Naive thymus-derived CD8-positive, alpha-beta T cell (primary cell): ENCODE results near the gene FHL5. TPM values are rescaled to one million over a fixed set of nuclear protein-coding genes. Genes with fewer than 3 reads are reported as not detected.
"Not testable (repeated sequence)": the region's sequence is repeated elsewhere in the genome, so short reads cannot be mapped to it uniquely, and the experiment has no call there.

Source experiments
- ATAC-seq, 2 donors: fragments of 150-1000 bp; cut with Tn5 transposase in 1 of 2; sonication (Bioruptor Pico), chemical (Tn5 transposase) in 1 of 2; 1 replicate in 1 of 2; 2 replicates in 1 of 2; pipeline ENCODE4 v1.10.0; 2021; ENCODE audit warnings: mild to moderate bottlenecking in 2 of 2, moderate library complexity in 2 of 2
- POLR2A ChIA-PET: fragments of 350-600 bp; sonication (Branson Sonifier 250); formaldehyde crosslinking; loops from one replicate; lab custom pipeline; 2021; ENCODE audit warnings: antibody characterized with exemption; lab: Charles Lee
- DNase-seq, 10 donors: peaks; one replicate each; pipeline versions ENCODE4 v3.0.0 to v3.0.0-alpha.2; 2020 to 2022
- H3K27ac Mint-ChIP-seq, 10 donors: one replicate each; pipeline ENCODE4 v1.8.0; 2020 to 2022; ENCODE audit warnings: mild to moderate bottlenecking in 10 of 10, mixed read lengths in 10 of 10, moderate library complexity in 4 of 10, inconsistent platforms in 1 of 10
- H3K27me3 Mint-ChIP-seq, 5 donors: one replicate each; pipeline ENCODE4 v1.8.0; 2021 to 2022; ENCODE audit warnings: mixed read lengths in 5 of 5
- H3K36me3 Mint-ChIP-seq, 3 donors: one replicate each; pipeline ENCODE4 v1.8.0; 2020 to 2022; ENCODE audit warnings: mixed read lengths in 3 of 3, mild to moderate bottlenecking in 2 of 3, inconsistent platforms in 1 of 3
- H3K4me1 Mint-ChIP-seq, 4 donors: one replicate each; pipeline ENCODE4 v1.8.0; 2021 to 2022; ENCODE audit warnings: mixed read lengths in 4 of 4
- H3K4me3 Mint-ChIP-seq, 10 donors: one replicate each; pipeline ENCODE4 v1.8.0; 2020 to 2022; ENCODE audit warnings: mild to moderate bottlenecking in 10 of 10, mixed read lengths in 10 of 10, moderate library complexity in 6 of 10, inconsistent platforms in 1 of 10
- H3K9me3 Mint-ChIP-seq, 9 donors: one replicate each; pipeline ENCODE4 v1.8.0; 2020 to 2022; ENCODE audit warnings: mixed read lengths in 9 of 9, mild to moderate bottlenecking in 3 of 9, inconsistent platforms in 1 of 9, moderate library complexity in 1 of 9
- polyA plus RNA-seq, 3 donors: library from polyadenylated mRNA; unstranded; fragments of 300-500 nt; fragmentation: Illumina TruSeq; gene quantifications; one replicate each; pipeline ENCODE4 v1.2.3, GENCODE V29; 2021
- total RNA-seq, 8 experiments: library from RNA in 2 of 8; stranded (reverse) in 2 of 8; gene quantifications; one replicate each; pipeline ENCODE4 v1.2.3 and lab custom pipeline; 2021 to 2026

Gene FHL5
- total and polyA plus RNA-seq, 5 experiments from 2014 or later, result not detected

DNA sequence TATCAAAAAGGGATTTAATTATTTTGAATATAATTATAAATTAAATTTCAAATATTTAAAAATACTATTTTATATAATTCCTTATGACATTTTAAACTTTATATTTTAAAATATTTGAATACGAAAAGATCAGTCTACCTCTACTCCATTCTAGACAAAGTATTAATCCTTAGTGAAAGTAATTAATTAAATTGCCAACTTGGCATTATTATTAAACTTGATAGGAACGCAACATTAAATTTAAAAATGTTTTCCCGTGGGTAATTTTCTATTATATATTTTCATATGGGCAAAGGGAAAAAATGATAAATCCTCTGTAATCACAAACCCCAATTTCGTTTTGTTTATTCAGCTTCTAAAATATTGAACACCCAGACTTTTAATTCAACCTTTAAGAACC is 8.4 kb upstream of the FHL5 start:
- Mint-ChIP-seq H3K4me1 (peaks cover 0 to 4% (median 0%) of the 10 kb centered on the region in 4 donors), H3K4me3 (no peak overlapping the region), H3K9me3 (no peaks in the 10 kb centered on the region), H3K27me3 (peaks cover 0 to 4% (median 0%) of the 10 kb centered on the region in 5 donors), H3K27ac (no peak overlapping the region), H3K36me3 (peaks cover 28 to 63% (median 38%) of the 10 kb centered on the region in 3 donors)
- POLR2A ChIA-PET, result no interaction called here
- ATAC-seq, result no peak
- no peak for DNase-seq

GRCh38 chr6:96559740-96560139 is 3.2 kb upstream of the FHL5 start:
- H3K9me3 Mint-ChIP-seq, ATAC-seq, H3K27ac Mint-ChIP-seq, H3K4me1 Mint-ChIP-seq, H3K4me3 Mint-ChIP-seq, DNase-seq, POLR2A ChIA-PET: not testable (repeated sequence)
- peaks cover 0 to 11% (median 0%) of the 10 kb centered on the region in 5 donors for H3K27me3 Mint-ChIP-seq
- peaks cover 12 to 17% (median 13%) of the 10 kb centered on the region in 3 donors for H3K36me3 Mint-ChIP-seq

DNA sequence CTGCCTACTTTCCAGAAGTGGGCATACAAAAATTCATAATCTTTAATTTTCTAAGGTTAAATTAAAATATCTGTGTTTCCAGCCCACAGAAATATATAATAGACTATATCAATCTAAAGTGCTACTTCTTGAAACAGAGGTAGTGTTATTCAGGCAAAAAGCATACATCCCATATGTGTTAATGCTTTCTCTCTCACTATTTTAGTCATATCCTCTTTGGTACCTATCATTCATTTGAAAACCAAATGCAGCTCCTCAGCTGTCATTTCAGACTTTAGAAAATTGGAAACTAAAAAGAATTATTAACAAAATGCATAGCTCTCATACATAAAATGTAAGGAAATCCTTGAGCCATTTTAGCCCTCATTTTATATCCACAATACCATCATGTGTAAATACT is 925 bp downstream of the FHL5 start:
- Mint-ChIP-seq H3K27me3 (peaks cover 0 to 11% (median 7%) of the 10 kb centered on the region in 5 donors), H3K4me3 (no peak overlapping the region), H3K36me3 (peaks cover 0 to 6% (median 0%) of the 10 kb centered on the region in 3 donors), H3K27ac (no peak overlapping the region), H3K9me3 (peaks cover 0 to 6% (median 2%) of the 10 kb centered on the region in 9 donors), H3K4me1 (peaks cover 0 to 2% (median 0%) of the 10 kb centered on the region in 4 donors)
- no peak for DNase-seq
- ATAC-seq, result no peak
- POLR2A ChIA-PET, result no interaction called here

DNA sequence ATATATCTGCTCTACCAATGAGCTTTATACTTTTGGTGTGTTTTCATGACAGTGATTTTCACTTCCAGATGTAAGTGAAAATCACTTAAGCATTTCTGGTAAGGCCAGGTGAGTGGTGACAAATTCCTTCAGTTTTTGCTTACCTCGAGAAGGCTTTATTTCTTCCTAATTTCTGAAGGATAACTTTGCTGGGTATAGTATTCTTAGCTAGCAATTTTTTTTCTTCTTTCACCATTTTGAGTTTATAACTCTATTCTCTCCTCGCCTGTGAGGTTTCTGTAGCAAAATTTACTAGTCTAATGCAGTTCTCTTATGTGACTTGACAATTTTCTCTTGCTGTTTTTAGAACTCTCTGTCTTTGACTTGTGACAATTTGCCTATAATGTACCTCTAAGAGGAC is 7.1 kb downstream of the FHL5 start:
- no peak overlapping the region for H3K27ac Mint-ChIP-seq
- no peak for ATAC-seq
- no peak for DNase-seq
- H3K27me3 Mint-ChIP-seq, result peaks cover 1 to 30% (median 20%) of the 10 kb centered on the region in 5 donors
- POLR2A ChIA-PET, result no interaction called here
- H3K9me3 Mint-ChIP-seq, result peaks cover 2 to 44% (median 27%) of the 10 kb centered on the region in 9 donors
- H3K4me3 Mint-ChIP-seq, result no peak overlapping the region
- H3K4me1 Mint-ChIP-seq, result no peaks in the 10 kb centered on the region
- H3K36me3 Mint-ChIP-seq, result peaks cover 0 to 28% (median 5%) of the 10 kb centered on the region in 3 donors

GRCh38 chr6:96571551-96571950 is 8.6 kb downstream of the FHL5 start:
- Mint-ChIP-seq H3K27me3 (peaks cover 8 to 44% (median 26%) of the 10 kb centered on the region in 5 donors), H3K36me3 (peaks cover 0 to 28% (median 5%) of the 10 kb centered on the region in 3 donors), H3K27ac (no peak overlapping the region), H3K4me3 (no peak overlapping the region), H3K4me1 (peaks cover 0 to 2% (median 0%) of the 10 kb centered on the region in 4 donors), H3K9me3 (peaks cover 0 to 44% (median 27%) of the 10 kb centered on the region in 9 donors)
- no peak for DNase-seq
- ATAC-seq, result no peak
- POLR2A ChIA-PET, result no interaction called here

- Mint-ChIP-seq H3K36me3 (peaks cover 0 to 8% (median 1%) of the 10 kb centered on the region in 3 donors), H3K4me3 (no peak overlapping the region), H3K27ac (no peak overlapping the region), H3K4me1 (peaks cover 0 to 2% (median 0%) of the 10 kb centered on the region in 4 donors), H3K27me3 (peaks cover 10 to 26% (median 24%) of the 10 kb centered on the region in 5 donors), H3K9me3 (peaks cover 0 to 26% (median 10%) of the 10 kb centered on the region in 9 donors)
- DNase-seq (no peak), ATAC-seq (no peak)
- POLR2A ChIA-PET, result no interaction called here
Observed at GRCh38 chr6:96575359-96575758, 12.4 kb downstream of the FHL5 start.

GRCh38 chr6:96576221-96576620 is 13.3 kb downstream of the FHL5 start:
- Mint-ChIP-seq H3K36me3 (no peaks in the 10 kb centered on the region), H3K27ac (no peak overlapping the region), H3K9me3 (peaks cover 0 to 17% (median 2%) of the 10 kb centered on the region in 9 donors), H3K4me3 (no peak overlapping the region), H3K27me3 (peaks cover 10 to 24% (median 21%) of the 10 kb centered on the region in 5 donors), H3K4me1 (peaks cover 0 to 2% (median 0%) of the 10 kb centered on the region in 4 donors)
- ATAC-seq (no peak), DNase-seq (no peak)
- POLR2A ChIA-PET, result no interaction called here

DNA sequence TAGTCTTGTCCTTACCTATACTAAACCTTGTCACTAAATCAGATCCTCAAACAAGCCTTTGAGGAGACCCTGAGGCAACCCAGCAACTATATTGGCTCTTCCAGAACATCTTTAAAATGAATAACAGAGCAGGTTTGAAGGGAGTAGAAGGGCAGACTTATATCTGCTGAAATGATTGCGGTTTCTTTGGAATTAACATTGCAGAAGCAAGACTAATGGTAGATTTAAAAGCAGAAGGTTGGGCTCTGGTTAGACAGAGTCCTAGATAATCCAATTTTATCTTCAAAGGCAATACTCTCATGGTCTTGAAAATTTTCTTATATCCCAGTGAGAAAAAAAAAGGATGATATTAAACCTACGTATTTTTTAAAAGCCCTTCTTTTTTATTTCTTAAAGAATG is 19.1 kb downstream of the FHL5 start:
- peaks cover 7 to 20% (median 14%) of the 10 kb centered on the region in 5 donors for H3K27me3 Mint-ChIP-seq
- H3K4me1 Mint-ChIP-seq, result no peaks in the 10 kb centered on the region
- no peak overlapping the region for H3K27ac Mint-ChIP-seq
- POLR2A ChIA-PET, result no interaction called here
- no peak for ATAC-seq
- DNase-seq, result no peak
- no peak overlapping the region for H3K4me3 Mint-ChIP-seq
- H3K36me3 Mint-ChIP-seq, result no peaks in the 10 kb centered on the region
- no peaks in the 10 kb centered on the region for H3K9me3 Mint-ChIP-seq

GRCh38 chr6:96582436-96582835 is 19.5 kb downstream of the FHL5 start:
- no peaks in the 10 kb centered on the region for H3K36me3 Mint-ChIP-seq
- H3K9me3 Mint-ChIP-seq, result no peaks in the 10 kb centered on the region
- ATAC-seq (no peak), DNase-seq (no peak)
- H3K4me1 Mint-ChIP-seq, result no peaks in the 10 kb centered on the region
- H3K27me3 Mint-ChIP-seq, result peaks cover 4 to 20% (median 10%) of the 10 kb centered on the region in 5 donors
- POLR2A ChIA-PET, result no interaction called here
- H3K27ac Mint-ChIP-seq, result no peak overlapping the region
- no peak overlapping the region for H3K4me3 Mint-ChIP-seq

- Mint-ChIP-seq H3K27ac (no peak overlapping the region), H3K27me3 (peaks cover 10 to 17% (median 13%) of the 10 kb centered on the region in 5 donors), H3K4me1 (no peaks in the 10 kb centered on the region), H3K36me3 (no peaks in the 10 kb centered on the region), H3K4me3 (no peak overlapping the region), H3K9me3 (no peaks in the 10 kb centered on the region)
- DNase-seq (no peak), ATAC-seq (no peak)
- POLR2A ChIA-PET, result no interaction called here
Observed at GRCh38 chr6:96604420-96604819, 41.5 kb downstream of the FHL5 start.

- Mint-ChIP-seq H3K36me3 (no peaks in the 10 kb centered on the region), H3K4me3 (no peak overlapping the region), H3K9me3 (no peaks in the 10 kb centered on the region), H3K27me3 (peaks cover 4 to 16% (median 10%) of the 10 kb centered on the region in 5 donors), H3K4me1 (peaks cover 0 to 6% (median 0%) of the 10 kb centered on the region in 4 donors), H3K27ac (no peak overlapping the region)
- POLR2A ChIA-PET, result no interaction called here
- DNase-seq (no peak), ATAC-seq (no peak)
Observed at GRCh38 chr6:96608074-96608473, 45.1 kb downstream of the FHL5 start.

GRCh38 chr6:96610019-96610418 is 47.1 kb downstream of the FHL5 start:
- peaks cover 3 to 14% (median 5%) of the 10 kb centered on the region in 5 donors for H3K27me3 Mint-ChIP-seq
- no peaks in the 10 kb centered on the region for H3K36me3 Mint-ChIP-seq
- H3K27ac Mint-ChIP-seq, result no peak overlapping the region
- no peaks in the 10 kb centered on the region for H3K9me3 Mint-ChIP-seq
- ATAC-seq (no peak), DNase-seq (no peak)
- peaks cover 0 to 6% (median 0%) of the 10 kb centered on the region in 4 donors for H3K4me1 Mint-ChIP-seq
- H3K4me3 Mint-ChIP-seq, result no peak overlapping the region
- POLR2A ChIA-PET, result no interaction called here

DNA sequence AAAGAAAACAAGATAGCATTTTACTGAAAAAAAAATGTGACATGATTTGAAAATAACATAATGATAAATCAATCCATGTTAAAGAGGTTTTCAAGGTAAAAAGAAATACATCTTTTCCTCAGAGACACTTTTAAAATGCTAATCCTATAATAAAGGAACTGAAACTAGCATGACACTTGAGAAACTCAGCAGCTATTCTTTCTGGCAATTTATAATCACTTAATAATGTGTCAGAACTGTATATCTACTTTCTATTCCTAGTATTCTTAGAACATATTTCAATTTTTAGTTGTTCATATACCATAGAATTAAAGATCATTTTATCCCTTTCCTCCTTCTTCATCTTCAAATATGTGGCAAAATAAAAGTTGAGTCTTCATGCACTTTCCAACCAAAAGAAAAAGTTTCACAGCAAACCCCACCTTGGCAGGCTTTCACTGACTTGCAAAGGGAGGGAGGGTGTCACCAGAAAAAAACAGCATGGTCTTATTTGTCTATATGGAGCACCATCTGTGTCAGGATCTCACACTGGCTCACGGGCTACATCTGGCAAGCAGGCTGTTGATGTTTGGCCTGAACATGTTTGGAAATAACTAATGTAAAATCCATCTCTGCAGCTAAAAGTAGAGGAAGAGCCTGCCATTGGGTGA is 48.5 kb downstream of the FHL5 start:
- POLR2A ChIA-PET, result no interaction called here
- Mint-ChIP-seq H3K27ac (no peak overlapping the region), H3K4me3 (no peak overlapping the region), H3K9me3 (no peaks in the 10 kb centered on the region), H3K27me3 (peaks cover 0 to 18% (median 1%) of the 10 kb centered on the region in 5 donors), H3K36me3 (no peaks in the 10 kb centered on the region), H3K4me1 (peaks cover 0 to 6% (median 0%) of the 10 kb centered on the region in 4 donors)
- DNase-seq (no peak), ATAC-seq (no peak)
